Stomach (tissue), 9 donors: ENCODE measurements around the gene ALPG. TPM values are rescaled to one million over a fixed set of nuclear protein-coding genes. Genes with fewer than 3 reads are reported as not detected.

ENCODE experiments used
- DNase-seq, 2 donors: peaks; one replicate each; pipeline versions ENCODE4 v3.0.0 to v3.0.0-alpha.2; 2013 to 2019
- H3K27ac ChIP-seq, 5 donors: fragments of 200-600 bp in 4 of 5; sonication (generic) in 4 of 5; one replicate each; pipeline ENCODE4 v1.5.1; 2013 to 2019; ENCODE audit warnings: mild to moderate bottlenecking in 1 of 5, moderate library complexity in 1 of 5
- H3K27me3 ChIP-seq, 3 donors: fragments of 200-600 bp; sonication (generic); one replicate each; pipeline ENCODE4 v1.5.1; 2017 to 2019; ENCODE audit warnings: mixed run types in 1 of 3
- H3K36me3 ChIP-seq, 4 donors: fragments of 200-600 bp; sonication (generic); 1 replicate in 3 of 4; 2 replicates in 1 of 4; pipeline ENCODE4 v1.5.1; 2016 to 2019
- H3K4me1 ChIP-seq, 4 donors: fragments of 200-600 bp; sonication (generic); one replicate each; pipeline ENCODE4 v1.5.1; 2016 to 2019
- H3K4me3 ChIP-seq, 4 donors: fragments of 200-600 bp; sonication (generic) in 3 of 4; one replicate each; pipeline ENCODE4 v1.5.1; 2016 to 2019; ENCODE audit warnings: mild to moderate bottlenecking in 1 of 4
- H3K9me3 ChIP-seq, 4 donors: fragments of 200-600 bp; sonication (generic); one replicate each; pipeline ENCODE4 v1.5.1; 2016 to 2019
- CTCF ChIP-seq, 7 experiments: fragments of 450-650 bp in 4 of 7; fragments of 200-600 bp in 3 of 7; sonication (generic) in 3 of 7; IDR thresholded peaks; one replicate each; pipeline ENCODE4 v1.5.1; 2016 to 2019; ENCODE audit warnings: antibody characterized with exemption in 7 of 7, control low read depth in 2 of 7, mild to moderate bottlenecking in 1 of 7
- EP300 ChIP-seq: sonication (generic); formaldehyde crosslinking; IDR thresholded peaks from one replicate; pipeline ENCODE4 v1.6.1; 2017; ENCODE audit warnings: antibody characterized with exemption
- POLR2A ChIP-seq, 4 donors: fragments of 450-650 bp; IDR thresholded peaks; one replicate each; pipeline ENCODE4 v1.6.1; 2016; ENCODE audit warnings: antibody characterized with exemption in 4 of 4, control low read depth in 2 of 4, mild to moderate bottlenecking in 1 of 4, moderate library complexity in 1 of 4
- POLR2AphosphoS5 ChIP-seq, 3 donors: sonication (generic); formaldehyde crosslinking; IDR thresholded peaks; one replicate each; pipeline ENCODE4 v1.6.1; 2016; ENCODE audit warnings: antibody characterized with exemption in 3 of 3
- WGBS, 5 donors: extraction: QIAGEN DNeasy Blood & Tissue Kit in 3 of 5; methylation state at CpG; one replicate each; pipeline versions ENCODE4 v1.1.5 to v1.1.7; 2013 to 2018; 5-methylcytosine and 5-hydroxymethylcytosine counted together
- intact Hi-C: fragments of 100-400 bp; cut with DNase I; formaldehyde crosslinking; loops from one replicate; pipeline ENCODE4 v1.15.1; 2023; ENCODE audit warnings: low total_unique reads
- polyA plus RNA-seq, 3 donors: library from polyadenylated mRNA; stranded (reverse); fragments of 200-250 nt; gene quantifications; one replicate each; pipeline ENCODE4 v1.2.3, GENCODE V29; 2013
- total RNA-seq, 5 donors: library from RNA; depleted of rRNA; stranded (reverse); fragments of >200 nt; gene quantifications; one replicate each; pipeline versions ENCODE4 v1.1.0 to v1.2.3, GENCODE V29; 2014 to 2016
- donor health status: healthy with polysubstance abuse.
- donor health status: Bipolar disorder and iron deficiency.
- donor health status: healthy.

The ALPG gene
- total and polyA plus RNA-seq, 8 donors: not detected

- TF ChIP-seq POLR2A (IDR thresholded peaks at IDR 0.05): no peak
- no peak for DNase-seq
- Histone ChIP-seq H3K9me3 (no peaks in the 10 kb centered on the region), H3K27ac (no peak overlapping the region), H3K36me3 (no peaks in the 10 kb centered on the region), H3K4me1 (no peaks in the 10 kb centered on the region), H3K27me3 (peaks cover 0 to 45% (median 19%) of the 10 kb centered on the region in 3 donors), H3K4me3 (no peak overlapping the region)
- intact Hi-C loops: no loop called here
- WGBS, 5 donors: 80 to 85% (median 82%) methylated on average over 9 of the region's 9 CpGs
Measured at GRCh38 chr2:232454630-232455029, 48.0 kb downstream of the ALPG start.

GRCh38 chr2:232455426-232456255, 49.0 kb downstream of the ALPG start, which contains the start of gene ALPI:
Gene ALPI, plus strand, starts transcription at chr2:232456153. Its CDS starts 47 bp downstream, at chr2:232456200.
- H3K9me3 ChIP-seq: no peaks in the 10 kb centered on the region
- no peaks in the 10 kb centered on the region for H3K36me3 ChIP-seq
- intact Hi-C loops: no loop called here
- no peak for TF ChIP-seq EP300
- TF ChIP-seq CTCF (IDR thresholded peaks at IDR 0.05): no peak
- TF ChIP-seq POLR2A (IDR thresholded peaks at IDR 0.05): no peak
- TF ChIP-seq POLR2AphosphoS5 (IDR thresholded peaks at IDR 0.05): no peak
- no peaks in the 10 kb centered on the region for H3K4me1 ChIP-seq
- peak in 1 of 2 donors; percentile 62 for DNase-seq
- no peak within 1 kb of the TSS for H3K27ac ChIP-seq
- 69 to 83% (median 73%) methylated on average over 8 to 14 of the region's 14 CpGs for WGBS, 5 donors
- H3K27me3 ChIP-seq: peaks cover 0 to 52% (median 21%) of the 10 kb centered on the region in 3 donors
- H3K4me3 ChIP-seq: no peak within 1 kb of the TSS

GRCh38 chr2:232456296-232457120, 49.9 kb downstream of the ALPG start:
- WGBS, 5 donors: 86 to 97% (median 91%) methylated on average over 11 to 27 of the region's 27 CpGs
- Histone ChIP-seq H3K9me3 (no peaks in the 10 kb centered on the region), H3K27me3 (peaks cover 0 to 52% (median 21%) of the 10 kb centered on the region in 3 donors), H3K36me3 (no peaks in the 10 kb centered on the region), H3K4me3 (no peak overlapping the region), H3K27ac (no peak overlapping the region), H3K4me1 (no peaks in the 10 kb centered on the region)
- TF ChIP-seq POLR2AphosphoS5 (IDR thresholded peaks at IDR 0.05): no peak
- TF ChIP-seq POLR2A (IDR thresholded peaks at IDR 0.05): no peak
- TF ChIP-seq CTCF (IDR thresholded peaks at IDR 0.05): no peak
- no peak for TF ChIP-seq EP300
- DNase-seq: no peak
- intact Hi-C loops: no loop called here

- 83 to 88% (median 85%) methylated on average over 20 to 21 of the region's 21 CpGs for WGBS, 5 donors
- no peaks in the 10 kb centered on the region for H3K4me1 ChIP-seq
Measured at GRCh38 chr2:232457121-232458011, 50.7 kb downstream of the ALPG start.

More at GRCh38 chr2:232457121-232458011, 50.7 kb downstream of the ALPG start:
- intact Hi-C loops: no loop called here
- H3K9me3 ChIP-seq: no peaks in the 10 kb centered on the region
- peaks cover 0 to 52% (median 21%) of the 10 kb centered on the region in 3 donors for H3K27me3 ChIP-seq
- H3K27ac ChIP-seq: no peak overlapping the region
- H3K36me3 ChIP-seq: no peaks in the 10 kb centered on the region
- TF ChIP-seq POLR2AphosphoS5 (IDR thresholded peaks at IDR 0.05): no peak
- TF ChIP-seq EP300: no peak
- no peak for TF ChIP-seq CTCF (IDR thresholded peaks at IDR 0.05)
- no peak for TF ChIP-seq POLR2A (IDR thresholded peaks at IDR 0.05)
- no peak overlapping the region for H3K4me3 ChIP-seq
- DNase-seq: no peak
